CD4-positive, alpha-beta T cell treated with Interleukin-15 for 4 hours (primary cell): ENCODE results near the gene CETN2.
"Not testable (repeated sequence)": the region's sequence is repeated elsewhere in the genome, so short reads cannot be mapped to it uniquely, and the experiment has no call there.

Experiments
- DNase-seq: peaks from one replicate; pipeline ENCODE4 v3.0.0-alpha.2; 2020; ENCODE audit warnings: low spot score

The CETN2 gene

GRCh38 chrX:152832520-152832919, 2.0 kb upstream of the CETN2 start:
- DNase-seq = no peak

GRCh38 chrX:152831391-152831790, 834 bp upstream of the CETN2 start:
- no peak for DNase-seq

- DNase-seq = no peak
These were observed 5.6 kb downstream of the CETN2 start for GRCh38 chrX:152824841-152825374.

GRCh38 chrX:152823657-152824056, 6.9 kb downstream of the CETN2 start:
- no peak for DNase-seq

GRCh38 chrX:152822383-152823086, 8.0 kb downstream of the CETN2 start:
- DNase-seq = no peak

GRCh38 chrX:152821145-152821765, 9.3 kb downstream of the CETN2 start:
- DNase-seq = peak; percentile 0

- no peak for DNase-seq
These were observed 10.8 kb downstream of the CETN2 start for GRCh38 chrX:152819732-152820131.

GRCh38 chrX:152819266-152819665, 11.3 kb downstream of the CETN2 start:
- DNase-seq = no peak

- DNase-seq = no peak
These were observed 12.2 kb downstream of the CETN2 start for GRCh38 chrX:152818356-152818755.

GRCh38 chrX:152817078-152817764, 13.3 kb downstream of the CETN2 start:
- no peak for DNase-seq

GRCh38 chrX:152814048-152814447, 16.5 kb downstream of the CETN2 start:
- DNase-seq = no peak

- DNase-seq = no peak
These were observed 17.4 kb downstream of the CETN2 start for GRCh38 chrX:152813206-152813605.

- no peak for DNase-seq
These were observed 20.2 kb downstream of the CETN2 start for GRCh38 chrX:152810403-152810802.

GRCh38 chrX:152806035-152806434, 24.5 kb downstream of the CETN2 start:
- DNase-seq = no peak

- no peak for DNase-seq
These were observed 31.6 kb downstream of the CETN2 start for GRCh38 chrX:152798945-152799344.

- DNase-seq = not testable (repeated sequence)
These were observed 43.5 kb downstream of the CETN2 start for GRCh38 chrX:152787062-152787461.
